ENCODE data around the gene EPN1.

Gene EPN1

DNA sequence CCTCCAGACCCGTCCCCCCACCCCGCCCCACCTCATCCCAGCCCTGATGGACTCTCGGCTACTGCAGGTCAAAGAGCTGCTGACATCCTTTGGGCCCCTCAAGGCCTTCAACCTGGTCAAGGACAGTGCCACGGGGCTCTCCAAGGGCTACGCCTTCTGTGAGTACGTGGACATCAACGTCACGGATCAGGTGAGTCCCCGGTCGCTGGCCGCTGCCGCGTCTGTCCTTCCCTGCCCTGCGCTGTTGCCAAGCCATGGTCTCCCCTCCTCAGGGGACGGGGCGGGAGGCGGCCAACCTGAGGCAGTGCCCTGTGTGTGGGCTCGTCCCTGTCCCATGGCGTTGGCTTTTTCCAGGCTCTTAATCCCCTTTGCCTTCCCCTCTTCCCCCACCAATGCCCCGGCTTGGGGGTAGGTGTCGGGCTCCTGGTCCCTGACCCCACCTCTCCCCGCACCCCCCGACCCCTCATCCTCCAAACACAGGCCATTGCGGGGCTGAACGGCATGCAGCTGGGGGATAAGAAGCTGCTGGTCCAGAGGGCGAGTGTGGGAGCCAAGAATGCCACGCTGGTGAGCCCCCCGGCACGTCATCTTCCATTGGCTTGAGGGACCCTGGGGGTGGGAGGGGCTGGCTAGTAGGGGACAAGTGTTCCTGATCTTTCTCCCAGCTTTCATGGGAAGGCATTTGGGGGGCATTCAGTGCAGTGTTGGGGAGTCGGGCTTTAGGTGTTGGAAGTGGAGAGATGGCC is 6.2 kb upstream of the EPN1 start:
- ChIA-PET CTCF (interaction anchor here (0.7 to 1.9 kb wide), 3 partner anchors 9 to 244 kb away, joined by 3 to 4 read pairs (median 4); no protein-coding TSS in a partner anchor), POLR2A (no interaction called here)
- H3K4me3 ChIP-seq (ENCODE audit: low read depth, low read length) = no peak overlapping the region
- DNase-seq (ENCODE audit: low read depth, low spot score) = no peak
- TF ChIP-seq, protein P1, sequence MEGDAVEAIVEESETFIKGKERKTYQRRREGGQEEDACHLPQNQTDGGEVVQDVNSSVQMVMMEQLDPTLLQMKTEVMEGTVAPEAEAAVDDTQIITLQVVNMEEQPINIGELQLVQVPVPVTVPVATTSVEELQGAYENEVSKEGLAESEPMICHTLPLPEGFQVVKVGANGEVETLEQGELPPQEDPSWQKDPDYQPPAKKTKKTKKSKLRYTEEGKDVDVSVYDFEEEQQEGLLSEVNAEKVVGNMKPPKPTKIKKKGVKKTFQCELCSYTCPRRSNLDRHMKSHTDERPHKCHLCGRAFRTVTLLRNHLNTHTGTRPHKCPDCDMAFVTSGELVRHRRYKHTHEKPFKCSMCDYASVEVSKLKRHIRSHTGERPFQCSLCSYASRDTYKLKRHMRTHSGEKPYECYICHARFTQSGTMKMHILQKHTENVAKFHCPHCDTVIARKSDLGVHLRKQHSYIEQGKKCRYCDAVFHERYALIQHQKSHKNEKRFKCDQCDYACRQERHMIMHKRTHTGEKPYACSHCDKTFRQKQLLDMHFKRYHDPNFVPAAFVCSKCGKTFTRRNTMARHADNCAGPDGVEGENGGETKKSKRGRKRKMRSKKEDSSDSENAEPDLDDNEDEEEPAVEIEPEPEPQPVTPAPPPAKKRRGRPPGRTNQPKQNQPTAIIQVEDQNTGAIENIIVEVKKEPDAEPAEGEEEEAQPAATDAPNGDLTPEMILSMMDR (IDR thresholded peaks at IDR 0.05; ENCODE audit: insufficient read depth, low read length, missing control alignments) = no peak

DNA sequence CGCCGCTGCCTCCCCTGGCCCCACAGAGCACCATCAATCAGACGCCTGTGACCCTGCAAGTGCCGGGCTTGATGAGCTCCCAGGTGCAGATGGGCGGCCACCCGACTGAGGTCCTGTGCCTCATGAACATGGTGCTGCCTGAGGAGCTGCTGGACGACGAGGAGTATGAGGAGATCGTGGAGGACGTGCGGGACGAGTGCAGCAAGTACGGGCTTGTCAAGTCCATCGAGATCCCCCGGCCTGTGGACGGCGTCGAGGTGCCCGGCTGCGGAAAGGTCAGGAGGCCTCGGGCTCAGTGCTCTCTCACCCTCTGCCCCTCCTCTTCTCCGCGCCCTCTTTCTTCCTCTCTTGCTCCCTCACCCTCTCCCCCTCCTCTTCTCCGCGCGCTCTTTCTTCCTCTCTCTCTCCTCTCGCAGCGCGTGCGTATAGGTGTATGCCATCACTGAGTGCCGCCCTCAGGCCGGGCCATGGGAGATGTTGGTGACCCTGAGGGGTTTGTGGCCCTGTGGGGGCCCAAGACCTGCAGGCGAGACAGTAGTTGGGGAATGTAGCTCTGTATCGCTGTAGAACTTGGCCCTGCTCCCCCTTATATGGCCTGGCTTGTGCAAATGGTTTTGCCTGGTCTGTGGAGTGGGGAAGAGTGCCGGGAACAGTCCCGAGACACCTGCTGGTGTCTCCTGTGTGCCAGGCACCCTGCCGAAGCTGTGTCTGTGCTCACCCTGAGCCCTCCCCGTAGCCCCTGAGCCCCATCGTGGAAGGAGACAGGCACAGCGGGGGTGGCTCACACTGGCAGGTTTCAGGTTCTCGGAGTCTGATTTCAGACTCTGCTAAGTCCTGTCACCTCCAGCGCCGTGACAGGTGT is 5.4 kb upstream of the EPN1 start:
- no peak for DNase-seq (ENCODE audit: low read depth, low spot score)
- ChIA-PET CTCF (interaction anchor here (1.3 kb wide), 1 partner anchor 10 kb away, joined by 4 read pairs; no protein-coding TSS in a partner anchor), POLR2A (interaction anchor here (0.6 kb wide), 1 partner anchor 423 kb away, joined by 3 read pairs; no protein-coding TSS in a partner anchor)
- TF ChIP-seq, protein P1 (IDR thresholded peaks at IDR 0.05; ENCODE audit: insufficient read depth, low read length, missing control alignments) = no peak
- H3K4me3 ChIP-seq (ENCODE audit: low read depth, low read length) = no peak overlapping the region

GRCh38 chr19:55670280-55671053 is 4.6 kb upstream of the EPN1 start:
- POLR2A ChIA-PET = interaction anchor here (1.5 kb wide), 1 partner anchor 16 kb away, joined by 7 read pairs; the partner anchor contains the start of gene U2AF2

GRCh38 chr19:55671054-55671378 is 4.0 kb upstream of the EPN1 start:
- CTCF ChIA-PET = interaction anchor here (0.8 to 2.4 kb wide), 8 partner anchors 8 to 44 kb away, joined by 3 to 32 read pairs (median 6); partner anchors contain the start of gene CCDC106
- TF ChIP-seq, protein P1 (IDR thresholded peaks at IDR 0.05; ENCODE audit: insufficient read depth, low read length, missing control alignments) = no peak
- POLR2A ChIA-PET = interaction anchor here (0.9 to 1.5 kb wide), 2 partner anchors 15 to 16 kb away, joined by 3 to 7 read pairs; partner anchors contain the start of gene U2AF2
- no peak for DNase-seq (ENCODE audit: low read depth, low spot score)
- H3K4me3 ChIP-seq (ENCODE audit: low read depth, low read length) = no peak overlapping the region

More at GRCh38 chr19:55670280-55671053, 4.6 kb upstream of the EPN1 start:
- no peak overlapping the region for H3K4me3 ChIP-seq (ENCODE audit: low read depth, low read length)
- TF ChIP-seq, protein P1 (IDR thresholded peaks at IDR 0.05; ENCODE audit: insufficient read depth, low read length, missing control alignments) = no peak
- CTCF ChIA-PET = interaction anchor here (0.8 to 2.4 kb wide), 7 partner anchors 12 to 43 kb away, joined by 3 to 32 read pairs (median 7); partner anchors contain the start of gene CCDC106
- no peak for DNase-seq (ENCODE audit: low read depth, low spot score)

GRCh38 chr19:55672418-55672817 is 2.6 kb upstream of the EPN1 start:
- ChIA-PET POLR2A (interaction anchor here (1.5 kb wide), 1 partner anchor 18 kb away, joined by 7 read pairs; the partner anchor contains the start of gene U2AF2), CTCF (interaction anchor here (0.7 to 2.4 kb wide), 10 partner anchors 9 to 559 kb away, joined by 3 to 32 read pairs (median 6); partner anchors contain the start of gene CCDC106)
- TF ChIP-seq, protein P1 (IDR thresholded peaks at IDR 0.05; ENCODE audit: insufficient read depth, low read length, missing control alignments) = no peak
- DNase-seq (ENCODE audit: low read depth, low spot score) = no peak
- no peak overlapping the region for H3K4me3 ChIP-seq (ENCODE audit: low read depth, low read length)
